ENCODE results near the gene TTC28.
"Not testable (repeated sequence)": the region's sequence is repeated elsewhere in the genome, so short reads cannot be mapped to it uniquely, and the experiment has no call there.

TTC28 gene

DNA sequence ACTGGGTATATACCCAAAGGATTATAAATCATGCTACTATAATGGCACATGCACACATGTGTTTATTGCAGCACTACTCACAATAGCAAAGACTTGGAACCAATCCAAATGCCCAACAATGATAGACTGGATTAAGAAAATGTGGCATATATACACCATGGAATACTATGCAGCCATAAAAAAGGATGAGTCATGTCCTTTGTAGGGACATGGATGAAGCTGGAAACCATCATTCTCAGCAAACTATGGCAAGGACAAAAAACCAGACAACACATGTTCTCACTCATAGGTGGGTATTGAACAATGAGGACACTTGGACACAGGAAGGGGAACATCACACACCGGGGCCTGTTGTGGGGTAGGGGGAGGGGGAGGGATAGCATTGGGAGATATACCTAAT is 216.2 kb downstream of the TTC28 start:
- H2BK120ac ChIP-seq (ENCODE audit: low read depth, low read length); H4K91ac ChIP-seq (ENCODE audit: low read length); H2BK12ac ChIP-seq (ENCODE audit: low read length in 2 of 2); H3K14ac ChIP-seq (ENCODE audit: low read length in 2 of 2); H3K27ac ChIP-seq (ENCODE audit: low read length, poor library complexity, severe bottlenecking); H3K4ac ChIP-seq (ENCODE audit: low read depth in 1 of 2, low read length in 2 of 2); H3K4me3 ChIP-seq (ENCODE audit: insufficient read depth in 1 of 2, low read depth in 1 of 2, low read length in 2 of 2); H3K18ac ChIP-seq (ENCODE audit: low read depth in 1 of 2, low read length in 2 of 2); H3K23ac ChIP-seq (ENCODE audit: low read length in 2 of 2); H3K4me1 ChIP-seq (ENCODE audit: control insufficient read depth, insufficient read depth, low read depth, low read length); H3K36me3 ChIP-seq (ENCODE audit: control insufficient read depth in 1 of 2, insufficient read depth in 2 of 2, low read depth in 1 of 2, low read length in 2 of 2); H2BK15ac ChIP-seq (ENCODE audit: low read depth, poor library complexity, severe bottlenecking); H2AK5ac ChIP-seq (ENCODE audit: low read length, severe bottlenecking); DNase-seq; H3K79me1 ChIP-seq (replicated peaks; ENCODE audit: low read length, poor library complexity, severe bottlenecking); H3K4me2 ChIP-seq (ENCODE audit: low read length, poor library complexity, severe bottlenecking); H3K9me3 ChIP-seq (ENCODE audit: control insufficient read depth, low read length); H3K27me3 ChIP-seq (ENCODE audit: control insufficient read depth in 1 of 2, insufficient read depth in 1 of 2, low read length in 2 of 2); H2BK5ac ChIP-seq (ENCODE audit: low read depth, low read length, poor library complexity, severe bottlenecking); H3K9ac ChIP-seq (ENCODE audit: low read length); H4K8ac ChIP-seq (ENCODE audit: low read length); H2AFZ ChIP-seq (ENCODE audit: low read depth, low read length): not testable (repeated sequence)
- WGBS, result no CpG with 5 or more reads among the region's 1 CpG

DNA sequence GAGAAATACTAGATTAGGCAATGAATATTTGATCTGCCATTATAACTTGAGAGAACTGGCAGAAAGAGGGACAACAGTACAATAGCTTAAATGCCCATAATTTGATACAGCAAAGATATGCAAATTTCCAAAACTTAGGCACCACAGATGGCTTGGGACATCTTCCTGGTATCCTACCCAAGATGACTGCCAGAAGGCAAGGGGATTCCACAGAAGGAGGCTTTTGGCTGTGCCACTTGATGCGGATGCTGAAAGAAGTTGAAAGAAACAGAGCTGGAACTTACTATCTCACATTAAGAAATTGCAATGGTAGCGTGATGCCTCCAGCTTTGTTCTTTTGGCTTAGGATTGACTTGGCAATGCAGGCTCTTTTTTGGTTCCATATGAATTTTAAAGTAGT is 216.7 kb downstream of the TTC28 start:
- Histone ChIP-seq H3K4ac (ENCODE audit: low read depth in 1 of 2, low read length in 2 of 2) (no peak overlapping the region), H3K27ac (ENCODE audit: low read length, poor library complexity, severe bottlenecking) (no peak overlapping the region), H3K9ac (ENCODE audit: low read length) (no peak overlapping the region), H3K23ac (ENCODE audit: low read length in 2 of 2) (no peak overlapping the region), H3K14ac (ENCODE audit: low read length in 2 of 2) (no peak overlapping the region), H2BK120ac (ENCODE audit: low read depth, low read length) (no peak overlapping the region), H3K27me3 (ENCODE audit: control insufficient read depth in 1 of 2, insufficient read depth in 1 of 2, low read length in 2 of 2) (no peaks in the 10 kb centered on the region), H3K4me1 (ENCODE audit: control insufficient read depth, insufficient read depth, low read depth, low read length) (peaks cover 2% of the 10 kb centered on the region), H4K91ac (ENCODE audit: low read length) (no peak overlapping the region), H3K79me1 (replicated peaks; ENCODE audit: low read length, poor library complexity, severe bottlenecking) (peaks cover 10% of the 10 kb centered on the region), H2BK12ac (ENCODE audit: low read length in 2 of 2) (no peak overlapping the region), H3K4me3 (ENCODE audit: insufficient read depth in 1 of 2, low read depth in 1 of 2, low read length in 2 of 2) (no peak overlapping the region), H3K36me3 (ENCODE audit: control insufficient read depth in 1 of 2, insufficient read depth in 2 of 2, low read depth in 1 of 2, low read length in 2 of 2) (no peaks in the 10 kb centered on the region), H2AK5ac (ENCODE audit: low read length, severe bottlenecking) (no peak overlapping the region), H2BK5ac (ENCODE audit: low read depth, low read length, poor library complexity, severe bottlenecking) (no peak overlapping the region), H3K9me3 (ENCODE audit: control insufficient read depth, low read length) (no peaks in the 10 kb centered on the region), H4K8ac (ENCODE audit: low read length) (no peak overlapping the region), H3K18ac (ENCODE audit: low read depth in 1 of 2, low read length in 2 of 2) (no peak overlapping the region), H3K4me2 (ENCODE audit: low read length, poor library complexity, severe bottlenecking) (no peak overlapping the region), H2AFZ (ENCODE audit: low read depth, low read length) (no peak overlapping the region), H2BK15ac (ENCODE audit: low read depth, poor library complexity, severe bottlenecking) (no peak overlapping the region)
- 96% methylated on average over 2 of the region's 2 CpGs for WGBS
- no peak for DNase-seq

DNA sequence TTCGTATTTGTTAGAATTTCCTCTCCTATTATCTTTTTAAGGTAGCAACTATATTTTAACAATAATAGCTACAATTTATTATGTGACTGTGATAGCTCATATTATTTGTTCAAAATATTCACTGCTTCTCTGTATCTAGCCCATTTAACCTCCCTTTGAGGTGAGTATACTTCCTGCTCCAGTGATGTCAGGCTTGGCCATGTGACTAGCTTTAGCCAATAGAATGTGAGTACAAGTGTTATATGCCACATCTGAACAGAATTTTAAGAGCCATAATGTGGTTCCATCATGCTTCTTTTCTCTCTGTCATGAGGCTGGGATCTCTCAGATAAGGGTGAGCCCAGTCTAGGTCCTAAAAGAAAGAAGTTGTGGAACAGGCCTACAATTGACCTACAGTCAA is 217.6 kb downstream of the TTC28 start:
- Histone ChIP-seq H2BK12ac (ENCODE audit: low read length in 2 of 2) (no peak overlapping the region), H3K23ac (ENCODE audit: low read length in 2 of 2) (no peak overlapping the region), H3K9ac (ENCODE audit: low read length) (no peak overlapping the region), H2BK15ac (ENCODE audit: low read depth, poor library complexity, severe bottlenecking) (no peak overlapping the region), H3K9me3 (ENCODE audit: control insufficient read depth, low read length) (no peaks in the 10 kb centered on the region), H3K4ac (ENCODE audit: low read depth in 1 of 2, low read length in 2 of 2) (no peak overlapping the region), H2BK120ac (ENCODE audit: low read depth, low read length) (no peak overlapping the region), H2BK5ac (ENCODE audit: low read depth, low read length, poor library complexity, severe bottlenecking) (no peak overlapping the region), H3K27me3 (ENCODE audit: control insufficient read depth in 1 of 2, insufficient read depth in 1 of 2, low read length in 2 of 2) (no peaks in the 10 kb centered on the region), H3K4me3 (ENCODE audit: insufficient read depth in 1 of 2, low read depth in 1 of 2, low read length in 2 of 2) (no peak overlapping the region), H2AK5ac (ENCODE audit: low read length, severe bottlenecking) (no peak overlapping the region), H2AFZ (ENCODE audit: low read depth, low read length) (no peak overlapping the region), H4K8ac (ENCODE audit: low read length) (no peak overlapping the region), H3K4me2 (ENCODE audit: low read length, poor library complexity, severe bottlenecking) (no peak overlapping the region), H3K18ac (ENCODE audit: low read depth in 1 of 2, low read length in 2 of 2) (no peak overlapping the region), H4K91ac (ENCODE audit: low read length) (no peak overlapping the region), H3K14ac (ENCODE audit: low read length in 2 of 2) (no peak overlapping the region), H3K79me1 (replicated peaks; ENCODE audit: low read length, poor library complexity, severe bottlenecking) (peaks cover 8% of the 10 kb centered on the region), H3K4me1 (ENCODE audit: control insufficient read depth, insufficient read depth, low read depth, low read length) (peaks cover 2% of the 10 kb centered on the region), H3K36me3 (ENCODE audit: control insufficient read depth in 1 of 2, insufficient read depth in 2 of 2, low read depth in 1 of 2, low read length in 2 of 2) (no peaks in the 10 kb centered on the region), H3K27ac (ENCODE audit: low read length, poor library complexity, severe bottlenecking) (no peak overlapping the region)
- WGBS, result no CpG with 5 or more reads among the region's 1 CpG
- no peak for DNase-seq

DNA sequence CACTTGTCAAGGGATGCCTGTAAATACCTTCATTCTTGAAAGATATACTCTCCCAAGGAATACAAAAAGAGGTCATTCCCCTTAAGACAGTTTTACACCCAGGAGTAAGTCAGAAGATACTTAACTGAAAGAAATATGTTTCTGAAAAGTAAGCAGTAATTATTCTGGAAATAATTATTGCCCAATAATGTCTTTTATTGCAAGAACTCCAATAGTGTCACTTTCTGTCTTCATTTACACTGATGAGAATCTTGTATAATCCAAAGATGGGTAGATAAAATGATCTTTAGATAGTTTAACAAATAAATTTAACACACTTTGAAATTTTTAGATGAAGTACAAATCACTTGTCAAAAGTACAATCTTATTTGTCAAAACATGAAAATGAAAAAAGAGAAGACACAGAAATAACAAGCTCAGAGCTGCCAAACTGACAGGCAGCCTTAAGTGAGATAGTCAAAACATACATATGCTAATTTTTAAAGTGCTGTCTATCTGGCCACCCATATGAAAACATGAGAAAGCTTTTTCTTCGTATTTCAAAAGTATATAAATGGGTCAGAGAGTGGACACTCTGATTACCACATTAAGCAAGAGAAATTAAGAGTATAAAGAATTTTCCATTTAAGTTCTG is 225.1 kb downstream of the TTC28 start:
- H4K8ac ChIP-seq (ENCODE audit: low read length), result no peak overlapping the region
- H3K4me2 ChIP-seq (ENCODE audit: low read length, poor library complexity, severe bottlenecking), result no peak overlapping the region
- H3K27me3 ChIP-seq (ENCODE audit: control insufficient read depth in 1 of 2, insufficient read depth in 1 of 2, low read length in 2 of 2), result no peaks in the 10 kb centered on the region
- H2AFZ ChIP-seq (ENCODE audit: low read depth, low read length), result no peak overlapping the region
- H2BK5ac ChIP-seq (ENCODE audit: low read depth, low read length, poor library complexity, severe bottlenecking), result no peak overlapping the region
- no peak overlapping the region for H3K4ac ChIP-seq (ENCODE audit: low read depth in 1 of 2, low read length in 2 of 2)
- no peak overlapping the region for H3K18ac ChIP-seq (ENCODE audit: low read depth in 1 of 2, low read length in 2 of 2)
- H3K23ac ChIP-seq (ENCODE audit: low read length in 2 of 2), result no peak overlapping the region
- no CpG with 5 or more reads among the region's 1 CpG for WGBS
- no peak overlapping the region for H3K9ac ChIP-seq (ENCODE audit: low read length)
- no peaks in the 10 kb centered on the region for H3K4me1 ChIP-seq (ENCODE audit: control insufficient read depth, insufficient read depth, low read depth, low read length)
- no peak overlapping the region for H2AK5ac ChIP-seq (ENCODE audit: low read length, severe bottlenecking)
- H3K9me3 ChIP-seq (ENCODE audit: control insufficient read depth, low read length), result no peaks in the 10 kb centered on the region
- H3K4me3 ChIP-seq (ENCODE audit: insufficient read depth in 1 of 2, low read depth in 1 of 2, low read length in 2 of 2), result no peak overlapping the region
- peaks cover 3% of the 10 kb centered on the region for H3K79me1 ChIP-seq (replicated peaks; ENCODE audit: low read length, poor library complexity, severe bottlenecking)
- no peaks in the 10 kb centered on the region for H3K36me3 ChIP-seq (ENCODE audit: control insufficient read depth in 1 of 2, insufficient read depth in 2 of 2, low read depth in 1 of 2, low read length in 2 of 2)
- H4K91ac ChIP-seq (ENCODE audit: low read length), result no peak overlapping the region
- H3K27ac ChIP-seq (ENCODE audit: low read length, poor library complexity, severe bottlenecking), result no peak overlapping the region
- H2BK15ac ChIP-seq (ENCODE audit: low read depth, poor library complexity, severe bottlenecking), result no peak overlapping the region
- no peak overlapping the region for H3K14ac ChIP-seq (ENCODE audit: low read length in 2 of 2)
- no peak overlapping the region for H2BK120ac ChIP-seq (ENCODE audit: low read depth, low read length)
- no peak overlapping the region for H2BK12ac ChIP-seq (ENCODE audit: low read length in 2 of 2)
- DNase-seq, result no peak
